Measurements from ENCODE around the gene CEACAM4. TPM values are rescaled to one million over a fixed set of nuclear protein-coding genes. Genes with fewer than 3 reads are reported as not detected.

The CEACAM4 gene
- total RNA-seq, 1 donor from 2014 or later, result not detected

DNA sequence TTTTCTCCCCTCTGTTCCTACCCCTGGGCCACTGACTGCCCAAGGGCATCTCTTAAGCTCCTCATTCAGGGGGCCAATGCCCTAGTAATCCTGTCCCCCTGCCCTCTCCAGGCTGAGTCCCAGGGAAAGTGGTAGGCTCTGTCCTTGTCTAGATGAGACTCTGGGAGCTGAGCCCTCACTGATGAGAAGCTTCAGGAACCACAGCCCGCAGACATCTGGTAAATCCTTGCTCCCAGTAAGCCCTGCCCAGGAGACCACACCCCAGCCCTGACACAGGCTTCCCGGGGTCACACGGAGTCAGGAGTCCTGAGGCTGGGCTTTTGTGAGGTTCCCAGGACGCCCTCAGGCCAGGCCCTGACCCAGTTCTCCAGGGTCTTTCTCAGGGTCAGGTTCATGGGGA lies 1.9 kb downstream of the CEACAM4 start:
- H3K4me1 Mint-ChIP-seq (ENCODE audit: unreplicated experiment), result no peaks in the 10 kb centered on the region
- no peak overlapping the region for H3K4me3 Mint-ChIP-seq (ENCODE audit: unreplicated experiment)
- no peak overlapping the region for H3K27ac Mint-ChIP-seq (ENCODE audit: unreplicated experiment)
- no peak for DNase-seq (ENCODE audit: low spot score)
- no peaks in the 10 kb centered on the region for H3K36me3 Mint-ChIP-seq (ENCODE audit: low read depth, unreplicated experiment)
- TF ChIP-seq, protein P1, sequence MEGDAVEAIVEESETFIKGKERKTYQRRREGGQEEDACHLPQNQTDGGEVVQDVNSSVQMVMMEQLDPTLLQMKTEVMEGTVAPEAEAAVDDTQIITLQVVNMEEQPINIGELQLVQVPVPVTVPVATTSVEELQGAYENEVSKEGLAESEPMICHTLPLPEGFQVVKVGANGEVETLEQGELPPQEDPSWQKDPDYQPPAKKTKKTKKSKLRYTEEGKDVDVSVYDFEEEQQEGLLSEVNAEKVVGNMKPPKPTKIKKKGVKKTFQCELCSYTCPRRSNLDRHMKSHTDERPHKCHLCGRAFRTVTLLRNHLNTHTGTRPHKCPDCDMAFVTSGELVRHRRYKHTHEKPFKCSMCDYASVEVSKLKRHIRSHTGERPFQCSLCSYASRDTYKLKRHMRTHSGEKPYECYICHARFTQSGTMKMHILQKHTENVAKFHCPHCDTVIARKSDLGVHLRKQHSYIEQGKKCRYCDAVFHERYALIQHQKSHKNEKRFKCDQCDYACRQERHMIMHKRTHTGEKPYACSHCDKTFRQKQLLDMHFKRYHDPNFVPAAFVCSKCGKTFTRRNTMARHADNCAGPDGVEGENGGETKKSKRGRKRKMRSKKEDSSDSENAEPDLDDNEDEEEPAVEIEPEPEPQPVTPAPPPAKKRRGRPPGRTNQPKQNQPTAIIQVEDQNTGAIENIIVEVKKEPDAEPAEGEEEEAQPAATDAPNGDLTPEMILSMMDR (IDR thresholded peaks at IDR 0.05; ENCODE audit: unreplicated experiment), result no peak
- peaks cover 15% of the 10 kb centered on the region for H3K27me3 Mint-ChIP-seq (ENCODE audit: unreplicated experiment)
- no peaks in the 10 kb centered on the region for H3K9me3 Mint-ChIP-seq (ENCODE audit: unreplicated experiment)

DNA sequence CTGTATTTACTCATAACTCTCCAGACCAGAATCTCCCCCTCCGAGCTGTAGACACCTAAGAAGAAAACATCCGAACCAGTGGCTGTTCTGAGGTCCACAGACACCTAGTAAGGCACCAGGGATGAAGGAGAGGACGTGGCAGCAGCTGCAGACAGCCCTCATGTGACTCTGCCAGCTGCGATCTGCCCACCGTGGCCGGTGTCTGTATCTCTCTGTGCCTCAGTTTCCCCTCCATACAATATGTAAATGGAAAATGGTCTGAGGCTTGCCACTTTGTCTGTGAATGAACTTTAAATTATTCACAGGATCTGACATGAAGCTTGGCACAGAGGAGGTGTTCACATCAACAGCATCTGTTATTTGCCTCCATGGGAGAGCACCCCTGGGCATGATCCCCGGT lies 2.4 kb downstream of the CEACAM4 start:
- TF ChIP-seq, protein P1 (IDR thresholded peaks at IDR 0.05; ENCODE audit: unreplicated experiment), result no peak
- H3K27me3 Mint-ChIP-seq (ENCODE audit: unreplicated experiment), result peaks cover 16% of the 10 kb centered on the region
- H3K27ac Mint-ChIP-seq (ENCODE audit: unreplicated experiment), result no peak overlapping the region
- DNase-seq (ENCODE audit: low spot score), result no peak
- no peaks in the 10 kb centered on the region for H3K9me3 Mint-ChIP-seq (ENCODE audit: unreplicated experiment)
- H3K4me1 Mint-ChIP-seq (ENCODE audit: unreplicated experiment), result no peaks in the 10 kb centered on the region
- no peaks in the 10 kb centered on the region for H3K36me3 Mint-ChIP-seq (ENCODE audit: low read depth, unreplicated experiment)
- H3K4me3 Mint-ChIP-seq (ENCODE audit: unreplicated experiment), result no peak overlapping the region

DNA sequence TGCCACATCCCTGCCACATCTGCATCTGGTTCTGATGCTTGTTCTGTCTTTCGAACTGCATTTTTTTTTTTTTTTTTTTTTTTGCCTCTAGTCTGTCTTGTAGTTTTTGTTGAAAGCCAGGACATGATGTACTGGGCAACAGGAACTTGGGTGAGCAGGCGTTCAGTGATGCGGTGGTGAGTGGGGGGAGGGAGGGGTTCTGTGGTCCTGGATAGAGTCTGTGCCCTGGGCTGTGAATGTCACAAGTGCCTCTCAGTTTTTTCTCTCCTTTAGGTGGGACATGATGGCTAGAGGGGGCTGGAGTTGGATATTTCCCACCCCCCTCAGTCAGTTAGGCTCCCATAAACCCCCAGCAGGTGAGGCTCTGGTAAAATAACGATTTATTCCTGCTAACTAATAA lies 3.5 kb downstream of the CEACAM4 start:
- Mint-ChIP-seq H3K36me3 (ENCODE audit: low read depth, unreplicated experiment) (no peaks in the 10 kb centered on the region), H3K4me1 (ENCODE audit: unreplicated experiment) (no peaks in the 10 kb centered on the region), H3K4me3 (ENCODE audit: unreplicated experiment) (no peak overlapping the region), H3K27me3 (ENCODE audit: unreplicated experiment) (peaks cover 16% of the 10 kb centered on the region), H3K9me3 (ENCODE audit: unreplicated experiment) (no peaks in the 10 kb centered on the region), H3K27ac (ENCODE audit: unreplicated experiment) (no peak overlapping the region)
- TF ChIP-seq, protein P1 (IDR thresholded peaks at IDR 0.05; ENCODE audit: unreplicated experiment), result no peak
- no peak for DNase-seq (ENCODE audit: low spot score)

DNA sequence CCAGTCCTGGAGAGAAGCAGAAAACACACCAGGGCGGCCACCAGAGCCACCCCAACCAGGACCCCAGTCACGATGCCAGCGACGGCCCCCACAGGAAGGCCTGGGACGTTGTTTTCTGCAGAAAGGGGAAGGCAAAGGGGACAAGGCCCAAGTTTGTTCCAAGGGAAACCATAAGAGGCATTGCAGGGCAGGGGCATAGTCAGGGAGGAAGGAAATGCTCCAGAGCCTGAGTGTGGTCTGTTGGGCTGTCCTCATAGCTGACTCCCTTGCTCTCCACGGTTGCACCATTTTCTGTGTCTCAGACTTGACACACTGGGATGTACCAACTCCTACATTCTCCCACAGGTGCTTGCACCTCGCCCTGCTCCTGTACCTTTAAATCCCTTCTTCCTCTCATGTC lies 5.2 kb downstream of the CEACAM4 start:
- Mint-ChIP-seq H3K27me3 (ENCODE audit: unreplicated experiment) (peaks cover 20% of the 10 kb centered on the region), H3K4me1 (ENCODE audit: unreplicated experiment) (no peaks in the 10 kb centered on the region), H3K36me3 (ENCODE audit: low read depth, unreplicated experiment) (no peaks in the 10 kb centered on the region), H3K27ac (ENCODE audit: unreplicated experiment) (peak overlapping the region; percentile 76), H3K4me3 (ENCODE audit: unreplicated experiment) (no peak overlapping the region), H3K9me3 (ENCODE audit: unreplicated experiment) (no peaks in the 10 kb centered on the region)
- TF ChIP-seq, protein P1 (IDR thresholded peaks at IDR 0.05; ENCODE audit: unreplicated experiment), result no peak
- DNase-seq (ENCODE audit: low spot score), result no peak

DNA sequence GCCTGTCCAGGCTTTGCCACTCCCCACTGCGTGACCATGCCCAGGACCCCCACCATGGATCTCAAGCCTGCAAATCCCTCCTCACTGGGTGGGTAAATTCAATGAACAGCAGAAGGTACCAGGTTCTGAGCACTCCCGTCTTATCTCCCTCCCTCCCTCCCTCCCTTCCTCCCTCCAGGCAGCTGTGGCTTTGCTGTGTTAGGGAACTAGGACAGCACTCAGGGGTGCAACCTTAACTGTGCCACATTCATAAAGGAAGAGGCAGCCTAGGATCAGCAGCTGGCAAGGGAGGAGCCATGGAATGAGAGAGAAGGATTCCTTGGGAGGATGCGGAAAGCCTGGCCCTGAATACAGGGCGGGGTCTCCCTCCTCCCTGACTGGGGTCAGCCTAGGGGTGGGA lies 5.6 kb downstream of the CEACAM4 start:
- H3K9me3 Mint-ChIP-seq (ENCODE audit: unreplicated experiment), result no peaks in the 10 kb centered on the region
- no peaks in the 10 kb centered on the region for H3K4me1 Mint-ChIP-seq (ENCODE audit: unreplicated experiment)
- peaks cover 17% of the 10 kb centered on the region for H3K27me3 Mint-ChIP-seq (ENCODE audit: unreplicated experiment)
- H3K4me3 Mint-ChIP-seq (ENCODE audit: unreplicated experiment), result no peak overlapping the region
- no peak overlapping the region for H3K27ac Mint-ChIP-seq (ENCODE audit: unreplicated experiment)
- no peak for DNase-seq (ENCODE audit: low spot score)
- TF ChIP-seq, protein P1 (IDR thresholded peaks at IDR 0.05; ENCODE audit: unreplicated experiment), result no peak
- no peaks in the 10 kb centered on the region for H3K36me3 Mint-ChIP-seq (ENCODE audit: low read depth, unreplicated experiment)

All from endothelial cell (in vitro differentiated cells).